Loucy (cell line): Measurements from ENCODE around the gene ATP10B.

ENCODE experiments used
- H2AFZ ChIP-seq: fragments of 200-600 bp; sonication (generic); 2 replicates; pipeline ENCODE4 v1.6.0; 2016; ENCODE audit warnings: antibody characterized with exemption, mild to moderate bottlenecking, low read length, moderate library complexity
- H3F3A ChIP-seq: fragments of 200-600 bp; 2 replicates; pipeline ENCODE4 v1.6.0; 2016; ENCODE audit warnings: antibody characterized with exemption, low read depth, mild to moderate bottlenecking
- H3K27me3 ChIP-seq: fragments of 200-600 bp; sonication (generic); 2 replicates; pipeline ENCODE4 v1.6.1; 2014; ENCODE audit warnings: low read length, mild to moderate bottlenecking; ENCODE audit not compliant: insufficient read depth, poor library complexity, severe bottlenecking
- H3K36me3 ChIP-seq: fragments of 200-600 bp; sonication (generic); 2 replicates; pipeline ENCODE4 v1.6.1; 2016; ENCODE audit warnings: low read length; ENCODE audit not compliant: insufficient read depth
- H3K4me1 ChIP-seq: fragments of 200-600 bp; sonication (generic); 2 replicates; pipeline ENCODE4 v1.5.1; 2014; ENCODE audit warnings: low read length, mild to moderate bottlenecking; ENCODE audit not compliant: insufficient read depth, poor library complexity, severe bottlenecking
- H3K4me2 ChIP-seq: fragments of 200-600 bp; sonication (generic); 2 replicates; pipeline ENCODE4 v1.6.0; 2014; ENCODE audit warnings: antibody characterized with exemption, low read length, low read depth, mild to moderate bottlenecking; ENCODE audit not compliant: poor library complexity, severe bottlenecking
- H3K4me3 ChIP-seq: fragments of 200-600 bp; sonication (generic); 2 replicates; pipeline ENCODE4 v1.5.1; 2014; ENCODE audit warnings: low read length, mild to moderate bottlenecking, mixed read lengths; ENCODE audit not compliant: poor library complexity, severe bottlenecking
- H3K79me2 ChIP-seq: fragments of 200-600 bp; sonication (generic); 2 replicates; pipeline ENCODE4 v1.6.1; 2014; ENCODE audit warnings: low read length; ENCODE audit not compliant: insufficient read depth
- H3K9ac ChIP-seq: fragments of 200-600 bp; sonication (generic); 2 replicates; pipeline ENCODE4 v1.6.0; 2014; ENCODE audit warnings: mild to moderate bottlenecking, low read depth, low read length, moderate library complexity; ENCODE audit not compliant: poor library complexity, severe bottlenecking
- H3K9me2 ChIP-seq: fragments of 200-600 bp; sonication (generic); replicated peaks from 2 replicates; pipeline ENCODE4 v1.6.1; 2016; ENCODE audit warnings: low read depth, low read length, mixed read lengths
- H3K9me3 ChIP-seq: fragments of 200-600 bp; sonication (generic); 2 replicates; pipeline ENCODE4 v1.6.1; 2014; ENCODE audit warnings: mild to moderate bottlenecking, antibody characterized with exemption, low read length, low read depth; ENCODE audit not compliant: insufficient read depth
- H4K20me1 ChIP-seq: fragments of 200-600 bp; sonication (generic); 2 replicates; pipeline ENCODE4 v1.6.0; 2014; ENCODE audit warnings: antibody characterized with exemption, low read length, mild to moderate bottlenecking; ENCODE audit not compliant: insufficient read depth, poor library complexity, severe bottlenecking
- EZH2phosphoT487 ChIP-seq: fragments of 200-600 bp; IDR thresholded peaks from 2 replicates; pipeline ENCODE4 v1.6.1; 2018; ENCODE audit warnings: antibody characterized with exemption, mild to moderate bottlenecking, moderate library complexity, borderline replicate concordance
- TF ChIP-seq, protein P1 (sequence below): fragments of 200-600 bp; sonication (generic); conservative IDR thresholded peaks from 2 replicates; pipeline ENCODE4 v1.5.1; 2014; ENCODE audit warnings: mild to moderate bottlenecking, antibody characterized with exemption, low read length

The ATP10B gene

DNA sequence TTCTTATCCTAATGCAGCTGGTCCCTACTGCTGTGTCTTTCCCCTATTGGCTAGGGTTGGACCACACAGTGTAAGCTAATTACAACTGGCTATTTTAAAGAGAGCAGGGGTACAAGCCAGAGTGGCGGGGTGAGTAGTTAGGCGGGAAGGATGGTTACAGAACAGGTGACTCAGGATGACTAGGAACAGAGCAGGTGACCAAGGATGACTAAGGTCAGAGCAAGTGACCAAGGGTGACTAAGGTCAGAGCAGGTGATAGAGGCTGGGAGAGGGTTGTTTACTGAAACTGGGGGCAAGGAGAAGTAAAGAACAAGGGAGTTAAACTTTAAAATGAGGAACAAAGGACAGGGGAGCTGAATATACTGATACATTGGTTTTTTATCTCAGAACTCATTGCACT lies 304.9 kb downstream of the ATP10B start:
- Histone ChIP-seq H3K9me3 (no peaks in the 10 kb centered on the region), H3K9me2 (no peaks in the 10 kb centered on the region), H3K4me2 (no peak overlapping the region), H3F3A (no peaks in the 10 kb centered on the region), H3K9ac (no peak overlapping the region), H4K20me1 (no peaks in the 10 kb centered on the region), H3K36me3 (no peaks in the 10 kb centered on the region), H3K79me2 (no peaks in the 10 kb centered on the region), H2AFZ (no peak overlapping the region), H3K27me3 (no peaks in the 10 kb centered on the region), H3K4me3 (no peak overlapping the region), H3K4me1 (no peaks in the 10 kb centered on the region)
- TF ChIP-seq, protein P1, sequence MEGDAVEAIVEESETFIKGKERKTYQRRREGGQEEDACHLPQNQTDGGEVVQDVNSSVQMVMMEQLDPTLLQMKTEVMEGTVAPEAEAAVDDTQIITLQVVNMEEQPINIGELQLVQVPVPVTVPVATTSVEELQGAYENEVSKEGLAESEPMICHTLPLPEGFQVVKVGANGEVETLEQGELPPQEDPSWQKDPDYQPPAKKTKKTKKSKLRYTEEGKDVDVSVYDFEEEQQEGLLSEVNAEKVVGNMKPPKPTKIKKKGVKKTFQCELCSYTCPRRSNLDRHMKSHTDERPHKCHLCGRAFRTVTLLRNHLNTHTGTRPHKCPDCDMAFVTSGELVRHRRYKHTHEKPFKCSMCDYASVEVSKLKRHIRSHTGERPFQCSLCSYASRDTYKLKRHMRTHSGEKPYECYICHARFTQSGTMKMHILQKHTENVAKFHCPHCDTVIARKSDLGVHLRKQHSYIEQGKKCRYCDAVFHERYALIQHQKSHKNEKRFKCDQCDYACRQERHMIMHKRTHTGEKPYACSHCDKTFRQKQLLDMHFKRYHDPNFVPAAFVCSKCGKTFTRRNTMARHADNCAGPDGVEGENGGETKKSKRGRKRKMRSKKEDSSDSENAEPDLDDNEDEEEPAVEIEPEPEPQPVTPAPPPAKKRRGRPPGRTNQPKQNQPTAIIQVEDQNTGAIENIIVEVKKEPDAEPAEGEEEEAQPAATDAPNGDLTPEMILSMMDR: no peak
- TF ChIP-seq EZH2phosphoT487: no peak

DNA sequence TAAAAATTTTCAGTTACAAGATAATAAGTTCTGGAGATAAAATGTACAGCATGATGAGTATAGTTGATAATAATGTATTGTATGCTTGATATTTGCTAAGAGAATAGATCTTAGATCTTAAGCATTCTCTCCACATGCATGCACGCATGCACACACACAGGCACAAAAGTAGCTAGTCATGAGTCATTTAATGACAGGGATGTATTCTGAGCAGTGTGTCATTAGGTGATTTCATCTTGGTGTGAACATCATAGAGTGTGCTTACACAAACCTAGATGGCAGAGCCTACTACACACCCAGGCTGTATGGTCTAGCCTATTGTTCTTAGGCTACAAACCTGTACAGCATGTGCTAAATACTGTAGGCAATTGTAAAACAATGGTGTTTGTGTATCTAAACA lies 306.2 kb downstream of the ATP10B start:
- Histone ChIP-seq H4K20me1 (no peaks in the 10 kb centered on the region), H3K4me2 (no peak overlapping the region), H3K79me2 (no peaks in the 10 kb centered on the region), H3K4me1 (no peaks in the 10 kb centered on the region), H3K9ac (no peak overlapping the region), H3K4me3 (no peak overlapping the region), H3K9me2 (no peaks in the 10 kb centered on the region), H3K27me3 (no peaks in the 10 kb centered on the region), H3K9me3 (no peaks in the 10 kb centered on the region), H2AFZ (no peak overlapping the region), H3K36me3 (no peaks in the 10 kb centered on the region), H3F3A (no peaks in the 10 kb centered on the region)
- TF ChIP-seq EZH2phosphoT487: no peak
- TF ChIP-seq, protein P1: no peak

DNA sequence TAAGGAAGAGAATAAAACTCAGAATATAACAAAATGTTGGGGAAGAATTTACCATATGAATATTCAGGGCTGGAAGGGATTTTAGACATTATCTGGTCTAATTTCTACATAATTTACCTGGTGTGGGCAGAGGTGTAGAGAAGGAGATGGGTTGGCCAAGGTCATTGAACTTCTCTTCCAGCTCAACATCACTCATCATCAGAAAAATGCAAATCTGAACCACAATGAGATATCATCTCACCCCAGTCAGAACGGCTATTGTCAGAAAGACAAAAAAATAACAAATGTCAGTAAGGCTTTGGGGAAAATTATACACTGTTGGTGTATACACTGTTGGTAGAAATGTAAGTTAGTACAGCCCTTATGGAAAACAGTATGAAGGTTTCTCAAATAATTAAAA lies 308.6 kb downstream of the ATP10B start:
- H2AFZ ChIP-seq: no peak overlapping the region
- no peak for TF ChIP-seq EZH2phosphoT487
- TF ChIP-seq, protein P1: no peak
- H3K4me3 ChIP-seq: no peak overlapping the region
- H3K9ac ChIP-seq: no peak overlapping the region
- H3K4me2 ChIP-seq: no peak overlapping the region
- no peaks in the 10 kb centered on the region for H3K79me2 ChIP-seq
- H3K4me1 ChIP-seq: no peaks in the 10 kb centered on the region
- H3K27me3 ChIP-seq: no peaks in the 10 kb centered on the region
- H3K36me3 ChIP-seq: no peaks in the 10 kb centered on the region
- H4K20me1 ChIP-seq: no peaks in the 10 kb centered on the region
- H3K9me3 ChIP-seq: no peaks in the 10 kb centered on the region
- no peaks in the 10 kb centered on the region for H3F3A ChIP-seq
- H3K9me2 ChIP-seq: no peaks in the 10 kb centered on the region
